Activated CD8-positive, alpha-beta T cell treated with anti-CD3 and anti-CD28 coated beads, Interleukin-2, amount 10 ng/mL, durations not matched to agents 7 days and 5 days (primary cell): ENCODE results near the gene MYH9. TPM values are rescaled to one million over a fixed set of nuclear protein-coding genes. Genes with fewer than 3 reads are reported as not detected.
"Not testable (repeated sequence)": the region's sequence is repeated elsewhere in the genome, so short reads cannot be mapped to it uniquely, and the experiment has no call there.

Source experiments
- ATAC-seq: fragments of 150-1000 bp; cut with Tn5 transposase; one replicate; pipeline ENCODE4 v1.10.0; 2021; ENCODE audit warnings: moderate library complexity
- CTCF ChIA-PET: fragments of 350-600 bp; sonication (Branson Sonifier 250); formaldehyde crosslinking; loops from one replicate; lab custom pipeline; 2021; ENCODE audit warnings: antibody characterized with exemption; lab: Charles Lee
- POLR2A ChIA-PET: fragments of 350-600 bp; sonication (Branson Sonifier 250); formaldehyde crosslinking; loops from one replicate; lab custom pipeline; 2021; ENCODE audit warnings: antibody characterized with exemption; lab: Charles Lee
- DNase-seq: peaks from one replicate; pipeline ENCODE4 v3.0.0-alpha.2; 2020
- H3K27ac Mint-ChIP-seq: one replicate; pipeline ENCODE4 v1.8.0; 2021; ENCODE audit warnings: mild to moderate bottlenecking, mixed read lengths
- H3K27me3 Mint-ChIP-seq: one replicate; pipeline ENCODE4 v1.8.0; 2021; ENCODE audit warnings: low read depth, mixed read lengths
- H3K36me3 Mint-ChIP-seq: one replicate; pipeline ENCODE4 v1.8.0; 2021; ENCODE audit warnings: low read depth, mixed read lengths
- H3K4me1 Mint-ChIP-seq: one replicate; pipeline ENCODE4 v1.8.0; 2021; ENCODE audit warnings: low read depth, mixed read lengths
- H3K4me3 Mint-ChIP-seq: one replicate; pipeline ENCODE4 v1.8.0; 2021; ENCODE audit warnings: mild to moderate bottlenecking, mixed read lengths
- H3K9me3 Mint-ChIP-seq: one replicate; pipeline ENCODE4 v1.8.0; 2022; ENCODE audit warnings: mixed read lengths; ENCODE audit not compliant: insufficient read depth
- total RNA-seq, 2 experiments: library from RNA; stranded (reverse); gene quantifications; one replicate each; pipeline ENCODE4 v1.2.3, GENCODE V29; 2021

MYH9 gene
- total RNA-seq: 100 to 1,000 TPM; 857 to 883 TPM

DNA sequence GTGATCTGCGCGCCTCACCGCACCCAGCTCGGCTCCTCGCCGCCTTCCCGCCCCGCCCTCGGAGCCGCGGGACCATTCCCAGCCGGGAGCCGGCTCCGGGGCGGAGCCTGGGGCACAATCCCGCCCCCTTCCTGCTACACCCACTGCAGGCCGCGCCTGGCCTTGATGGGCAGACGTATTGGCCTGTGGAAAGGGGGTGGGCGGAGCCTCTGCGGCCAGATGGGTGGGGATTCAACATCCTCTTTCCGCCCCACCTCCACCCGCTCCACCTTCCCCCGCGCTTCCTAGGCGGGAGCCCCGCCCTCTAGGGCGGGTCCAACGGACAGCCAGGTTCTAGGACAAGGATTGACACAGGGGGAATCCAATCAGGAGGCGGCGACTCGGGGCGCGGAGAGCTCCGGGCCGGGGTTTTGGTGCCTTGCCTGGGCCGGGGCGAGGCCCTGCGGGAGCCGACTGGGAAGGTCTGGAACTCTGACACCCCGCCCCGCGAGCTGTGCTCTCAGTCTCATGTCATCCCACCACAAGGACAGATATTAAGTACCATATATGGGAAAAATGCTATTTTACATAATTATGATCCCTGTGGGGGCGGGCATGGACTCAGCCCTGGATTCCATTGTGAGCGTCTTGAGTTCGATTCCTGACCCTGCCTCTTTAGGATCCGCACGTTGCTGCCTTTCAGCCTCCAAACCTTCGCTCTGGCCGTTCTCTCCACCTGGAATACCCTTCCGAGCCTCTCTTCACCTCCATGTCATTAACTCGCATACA is at the start of gene MYH9:
MYH9 (minus strand) TSS at position 9 of the 768 bp plus-strand sequence. CDS start 38,731 bp downstream, outside the sequence.
- Mint-ChIP-seq H3K27me3 (no peaks in the 10 kb centered on the region), H3K4me3 (peak within 1 kb of the TSS; percentile 88), H3K27ac (peak within 1 kb of the TSS; percentile 92), H3K4me1 (peaks cover 43% of the 10 kb centered on the region), H3K9me3 (no peaks in the 10 kb centered on the region), H3K36me3 (peaks cover 35% of the 10 kb centered on the region)
- CTCF ChIA-PET: interaction anchor here (0.7 to 2.2 kb wide), 16 partner anchors 10 to 82 kb away, joined by 3 to 7 read pairs (median 4); no protein-coding TSS in a partner anchor
- POLR2A ChIA-PET: interaction anchor here (0.5 to 4.2 kb wide), 17 partner anchors 10 to 100 kb away, joined by 3 to 20 read pairs (median 4); partner anchors contain the start of gene TXN2
- peak; percentile 85 for ATAC-seq
- DNase-seq: peak; percentile 100

DNA sequence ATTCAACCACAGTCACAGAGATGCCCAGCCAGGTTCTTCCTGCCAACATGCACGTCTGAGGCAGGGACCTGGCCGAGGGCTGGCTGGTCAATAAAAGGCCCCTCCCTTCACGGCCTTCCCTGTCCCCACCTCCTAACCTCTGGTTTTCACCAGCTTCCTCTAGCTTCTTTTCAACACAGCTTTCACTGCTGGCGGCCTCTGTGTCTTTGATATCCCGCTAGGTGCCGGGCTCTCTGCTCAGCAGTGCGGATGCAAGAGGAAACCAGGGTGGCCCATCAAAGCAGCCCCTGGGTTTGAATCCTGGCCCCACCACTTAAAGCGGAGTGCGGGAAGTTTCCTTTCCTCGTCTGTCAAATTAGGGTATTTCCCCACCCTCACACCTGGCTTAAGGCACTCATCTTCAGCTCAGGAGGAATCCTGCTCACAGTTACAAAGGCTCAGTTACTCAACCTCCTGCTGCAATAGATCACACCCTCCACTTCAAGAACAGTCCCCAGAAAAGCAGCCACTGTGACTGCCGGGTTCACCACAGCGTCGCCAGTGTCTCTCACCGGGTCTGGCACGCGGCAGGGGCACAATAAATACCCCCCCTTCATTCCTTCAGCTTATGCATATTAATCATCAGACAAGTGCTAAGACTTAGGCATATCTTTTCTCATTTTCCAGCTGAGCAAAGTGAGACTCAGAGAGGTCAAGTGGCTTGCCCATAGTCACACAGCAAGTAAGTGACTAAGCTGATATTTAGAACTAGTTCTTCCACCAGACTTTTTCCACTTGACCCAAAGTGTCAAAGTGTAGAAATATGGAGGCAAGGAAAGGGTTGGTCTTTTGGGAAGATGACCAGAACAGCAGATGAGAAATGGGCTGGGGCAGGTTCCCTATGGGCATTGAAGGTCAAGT is 48.0 kb upstream of the MYH9 start:
- peak; percentile 90 for ATAC-seq
- Mint-ChIP-seq H3K27me3 (no peaks in the 10 kb centered on the region), H3K9me3 (no peaks in the 10 kb centered on the region), H3K36me3 (no peaks in the 10 kb centered on the region), H3K4me1 (peaks cover 39% of the 10 kb centered on the region), H3K4me3 (peak overlapping the region; percentile 26), H3K27ac (peak overlapping the region; percentile 86)
- ChIA-PET CTCF (interaction anchor here (0.7 to 2.0 kb wide), 10 partner anchors 9 to 134 kb away, joined by 3 to 7 read pairs (median 4); partner anchors contain the start of gene MYH9), POLR2A (interaction anchor here (0.8 to 1.6 kb wide), 8 partner anchors 12 to 66 kb away, joined by 3 to 7 read pairs (median 3); partner anchors contain the start of gene MYH9)
- DNase-seq: peak; percentile 76

DNA sequence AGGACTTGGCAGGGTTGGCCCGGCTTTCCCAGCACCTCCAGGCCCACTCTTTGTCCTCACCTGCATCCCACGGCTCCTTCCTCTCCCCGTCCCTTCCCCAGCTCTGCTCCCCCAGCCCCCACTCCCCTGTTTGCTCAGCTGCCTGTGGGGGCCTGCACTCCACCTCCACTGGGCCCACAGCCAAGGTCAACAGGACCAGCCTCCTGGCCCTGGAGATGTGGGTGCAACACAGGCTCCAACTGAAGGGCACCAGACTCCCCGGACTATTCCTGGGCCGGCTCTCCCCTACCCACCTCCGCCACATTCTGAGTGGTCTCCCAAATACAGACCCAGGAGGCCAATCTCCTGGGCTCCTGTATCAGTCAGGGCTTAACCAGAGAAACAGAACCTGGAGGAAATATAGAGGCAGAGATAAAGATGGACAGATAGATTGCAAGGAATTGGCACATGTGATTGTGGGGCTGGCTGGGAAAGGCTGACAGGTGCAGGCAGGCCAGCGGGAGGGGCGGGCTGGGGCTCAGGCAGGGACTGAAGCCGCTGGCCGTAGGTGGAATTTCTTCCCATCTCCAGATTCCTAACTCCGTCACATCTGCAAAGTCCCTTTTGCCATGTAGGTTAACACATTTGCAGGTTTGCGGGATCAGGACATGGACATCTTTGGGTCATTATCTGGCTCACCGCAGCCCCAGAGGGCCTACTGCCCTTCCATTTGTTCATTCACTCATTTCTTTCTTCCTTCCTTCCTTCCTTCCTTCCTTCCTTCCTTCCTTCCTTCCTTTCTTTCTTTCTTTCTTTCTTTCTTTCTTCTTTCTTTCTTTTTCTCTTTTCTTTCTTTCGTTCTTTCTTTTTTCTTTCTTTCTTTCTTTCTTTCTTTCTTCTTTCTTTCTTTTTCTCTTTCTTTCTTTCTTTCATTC is 45.8 kb upstream of the MYH9 start:
- no peak for DNase-seq
- ATAC-seq: no peak
- ChIA-PET POLR2A (no interaction called here), CTCF (interaction anchor here (0.7 to 1.0 kb wide), 2 partner anchors 14 to 37 kb away, joined by 3 read pairs; no protein-coding TSS in a partner anchor)
- Mint-ChIP-seq H3K4me1 (peaks cover 29% of the 10 kb centered on the region), H3K27me3 (no peaks in the 10 kb centered on the region), H3K27ac (no peak overlapping the region), H3K36me3 (no peaks in the 10 kb centered on the region), H3K4me3 (no peak overlapping the region), H3K9me3 (no peaks in the 10 kb centered on the region)

DNA sequence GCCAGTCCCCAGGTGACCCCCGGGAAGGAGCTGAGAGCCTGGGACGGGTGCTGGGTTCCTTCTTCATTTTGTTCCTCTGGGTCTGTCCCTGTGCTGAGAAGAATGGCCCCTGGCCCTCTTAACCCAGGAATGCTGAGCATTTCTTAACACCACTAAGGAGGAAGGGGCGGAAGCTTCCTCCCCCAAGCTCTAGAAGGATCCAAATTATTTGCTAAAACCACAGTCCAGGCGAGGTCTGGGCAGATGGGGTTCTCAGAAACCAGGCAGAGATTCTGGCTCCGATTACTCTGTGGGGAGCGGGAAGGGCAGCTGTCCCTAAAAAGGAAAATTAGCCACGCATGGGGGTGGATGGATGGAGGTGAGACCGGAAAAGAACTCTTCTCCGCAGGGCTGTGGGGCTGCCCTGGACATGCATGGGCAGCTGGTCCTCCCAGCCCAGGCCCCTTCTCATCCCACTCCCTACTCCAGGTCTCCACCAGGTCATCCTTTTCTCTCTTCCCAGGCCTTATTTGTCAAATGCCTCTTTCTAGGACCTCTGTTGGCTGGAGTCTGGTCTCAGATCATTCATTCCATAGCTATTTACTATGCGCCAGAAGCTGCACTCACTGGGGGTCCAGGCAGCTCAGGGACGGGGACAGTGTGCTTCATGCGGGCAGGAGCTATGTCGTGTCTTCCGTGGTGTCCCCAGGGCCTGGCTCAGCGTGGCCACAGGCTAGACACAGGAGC is 45.0 kb upstream of the MYH9 start:
- ATAC-seq: no peak
- H3K27me3 Mint-ChIP-seq: no peaks in the 10 kb centered on the region
- H3K9me3 Mint-ChIP-seq: no peaks in the 10 kb centered on the region
- DNase-seq: no peak
- CTCF ChIA-PET: interaction anchor here (0.7 to 1.0 kb wide), 2 partner anchors 14 to 38 kb away, joined by 3 read pairs; no protein-coding TSS in a partner anchor
- no peaks in the 10 kb centered on the region for H3K36me3 Mint-ChIP-seq
- H3K27ac Mint-ChIP-seq: no peak overlapping the region
- H3K4me1 Mint-ChIP-seq: peaks cover 29% of the 10 kb centered on the region
- no peak overlapping the region for H3K4me3 Mint-ChIP-seq
- POLR2A ChIA-PET: no interaction called here

DNA sequence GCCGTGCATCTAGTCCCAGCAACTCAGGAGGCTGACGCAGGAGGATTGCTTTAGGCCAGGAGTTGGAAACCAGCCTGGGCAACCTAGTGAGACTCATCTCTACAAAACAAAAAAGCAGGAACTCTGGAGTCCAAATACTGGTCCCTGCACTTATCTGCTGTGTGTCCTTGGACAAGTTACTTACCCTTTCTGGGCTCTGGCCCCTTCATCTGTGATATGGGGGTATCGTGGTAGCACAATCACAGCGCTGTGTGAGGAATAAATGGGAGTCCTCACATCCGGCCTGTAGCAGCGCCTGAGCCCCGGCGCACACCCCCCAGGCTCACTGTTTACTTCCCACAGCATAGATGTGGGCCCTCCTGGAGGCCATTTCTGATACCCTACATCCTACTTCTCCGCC is 44.2 kb upstream of the MYH9 start:
- Mint-ChIP-seq H3K4me3 (no peak overlapping the region), H3K27ac (no peak overlapping the region), H3K9me3 (no peaks in the 10 kb centered on the region), H3K27me3 (no peaks in the 10 kb centered on the region), H3K36me3 (no peaks in the 10 kb centered on the region), H3K4me1 (peaks cover 29% of the 10 kb centered on the region)
- no peak for ATAC-seq
- ChIA-PET CTCF (interaction anchor here (1.0 kb wide), 1 partner anchor 13 kb away, joined by 3 read pairs; no protein-coding TSS in a partner anchor), POLR2A (no interaction called here)
- DNase-seq: no peak

DNA sequence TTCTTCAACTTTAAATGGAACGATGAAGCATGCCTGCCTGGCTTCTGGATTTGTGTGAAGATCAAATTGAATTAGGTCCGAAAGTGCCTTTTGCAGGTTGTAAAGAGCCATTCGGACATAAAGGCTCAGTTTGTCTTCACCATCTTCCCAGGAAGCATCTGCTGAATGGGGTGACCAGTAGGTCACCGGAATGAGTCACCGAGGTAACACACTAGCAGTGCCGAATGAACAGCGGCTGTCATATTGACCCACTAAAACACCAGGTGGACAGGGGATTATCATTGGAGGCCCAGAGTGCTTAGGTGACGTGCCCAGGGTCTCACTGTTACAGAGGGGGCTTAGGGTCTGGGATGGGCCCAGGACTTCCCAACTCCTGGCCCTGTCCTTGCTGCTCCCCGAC is 43.1 kb upstream of the MYH9 start:
- H3K27me3 Mint-ChIP-seq: no peaks in the 10 kb centered on the region
- H3K9me3 Mint-ChIP-seq: no peaks in the 10 kb centered on the region
- no peak overlapping the region for H3K4me3 Mint-ChIP-seq
- H3K4me1 Mint-ChIP-seq: peaks cover 27% of the 10 kb centered on the region
- CTCF ChIA-PET: no interaction called here
- ATAC-seq (no peak), DNase-seq (no peak)
- no peaks in the 10 kb centered on the region for H3K36me3 Mint-ChIP-seq
- POLR2A ChIA-PET: no interaction called here
- H3K27ac Mint-ChIP-seq: no peak overlapping the region

DNA sequence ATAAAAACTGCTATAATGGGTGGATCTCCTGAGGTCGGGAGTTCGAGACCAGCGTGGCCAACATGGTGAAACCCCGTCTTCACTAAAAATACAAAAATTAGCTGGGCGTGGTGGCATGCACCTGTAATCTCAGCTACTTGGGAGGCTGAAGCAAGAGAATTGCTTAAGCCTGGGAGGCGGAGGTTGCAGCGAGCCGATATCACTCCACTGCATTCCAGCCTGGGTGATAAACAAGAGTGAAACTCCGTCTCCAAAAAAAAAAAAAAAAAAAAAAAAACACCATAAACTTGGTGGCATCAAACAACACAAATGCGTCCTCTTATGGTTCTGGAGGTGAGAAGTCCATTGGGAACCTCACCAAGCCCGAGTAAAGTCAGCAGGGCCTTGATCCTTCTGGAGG is 40.2 kb upstream of the MYH9 start:
- H3K36me3 Mint-ChIP-seq, ATAC-seq, DNase-seq, CTCF ChIA-PET, H3K4me3 Mint-ChIP-seq, POLR2A ChIA-PET, H3K27ac Mint-ChIP-seq, H3K9me3 Mint-ChIP-seq, H3K27me3 Mint-ChIP-seq: not testable (repeated sequence)
- H3K4me1 Mint-ChIP-seq: peaks cover 30% of the 10 kb centered on the region

DNA sequence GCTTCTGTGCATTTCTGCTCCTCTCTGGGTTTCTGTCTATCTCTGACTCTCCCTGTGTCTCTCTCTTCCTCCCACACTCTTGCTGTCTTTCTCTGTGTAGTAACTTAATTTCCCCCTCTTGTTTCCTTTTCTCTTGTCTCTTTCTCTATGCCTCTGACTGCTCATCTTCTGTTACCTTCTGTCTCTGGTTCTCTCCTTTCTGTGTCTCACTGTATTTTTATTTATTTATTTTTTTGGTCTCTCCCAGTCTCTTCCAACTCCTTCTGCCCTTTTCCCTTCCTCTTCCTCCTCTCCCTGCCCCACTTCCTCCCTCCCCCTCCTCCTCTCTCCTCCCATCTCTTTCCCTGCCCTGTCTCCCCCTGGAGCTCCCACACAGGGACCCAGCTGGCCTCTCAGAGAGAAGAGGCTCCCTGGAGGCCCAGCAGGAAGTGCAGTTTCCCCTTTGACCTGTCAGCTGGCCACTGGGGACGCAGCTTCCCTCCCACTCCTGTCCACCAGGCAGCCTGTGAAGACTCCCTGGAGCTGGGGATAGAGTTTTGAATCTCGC is 38.3 kb upstream of the MYH9 start:
- ChIA-PET POLR2A (no interaction called here), CTCF (no interaction called here)
- ATAC-seq: no peak
- no peak for DNase-seq
- Mint-ChIP-seq H3K9me3 (no peaks in the 10 kb centered on the region), H3K27me3 (no peaks in the 10 kb centered on the region), H3K27ac (peak overlapping the region; percentile 65), H3K4me1 (peaks cover 30% of the 10 kb centered on the region), H3K36me3 (no peaks in the 10 kb centered on the region), H3K4me3 (no peak overlapping the region)

DNA sequence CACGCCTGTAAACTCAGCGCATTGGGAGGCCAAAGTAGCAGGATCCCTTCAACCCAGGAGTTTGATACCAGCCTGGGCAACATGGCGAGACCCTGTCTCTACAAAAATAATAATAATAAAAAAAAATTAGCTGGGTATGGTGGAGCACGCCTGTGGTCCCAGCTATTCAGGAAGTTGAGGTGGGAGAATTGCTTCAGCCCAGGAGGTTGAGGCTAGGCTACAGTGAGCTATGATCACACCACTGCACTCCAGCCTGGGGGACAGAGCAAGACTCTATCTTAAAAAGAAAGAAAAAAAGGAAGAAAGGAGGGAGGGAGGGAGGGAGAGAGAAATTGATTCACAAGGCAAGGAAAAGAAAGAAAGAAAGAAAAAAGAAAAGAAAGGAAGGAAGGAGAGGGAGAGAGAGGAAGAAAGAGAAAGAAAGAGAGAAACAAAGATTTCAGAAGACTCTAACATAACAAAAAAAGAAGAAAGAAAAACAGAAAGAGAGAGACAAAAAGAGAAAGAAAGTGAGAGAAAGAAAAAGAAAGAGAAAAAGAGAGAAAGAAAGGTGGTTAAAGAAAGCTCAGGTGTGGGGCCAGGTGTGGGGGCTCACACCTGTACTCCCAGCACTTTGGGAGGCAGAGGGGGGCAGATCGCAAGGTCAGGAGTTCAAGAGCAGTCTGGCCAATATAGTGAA is 37.3 kb upstream of the MYH9 start:
- H3K27ac Mint-ChIP-seq: peak overlapping the region; percentile 40
- peaks cover 37% of the 10 kb centered on the region for H3K4me1 Mint-ChIP-seq
- POLR2A ChIA-PET: interaction anchor here (0.8 kb wide), 1 partner anchor 40 kb away, joined by 3 read pairs; no protein-coding TSS in a partner anchor
- ATAC-seq (no peak), DNase-seq (no peak)
- no peaks in the 10 kb centered on the region for H3K36me3 Mint-ChIP-seq
- H3K9me3 Mint-ChIP-seq: no peaks in the 10 kb centered on the region
- no peak overlapping the region for H3K4me3 Mint-ChIP-seq
- no peaks in the 10 kb centered on the region for H3K27me3 Mint-ChIP-seq
- CTCF ChIA-PET: no interaction called here

DNA sequence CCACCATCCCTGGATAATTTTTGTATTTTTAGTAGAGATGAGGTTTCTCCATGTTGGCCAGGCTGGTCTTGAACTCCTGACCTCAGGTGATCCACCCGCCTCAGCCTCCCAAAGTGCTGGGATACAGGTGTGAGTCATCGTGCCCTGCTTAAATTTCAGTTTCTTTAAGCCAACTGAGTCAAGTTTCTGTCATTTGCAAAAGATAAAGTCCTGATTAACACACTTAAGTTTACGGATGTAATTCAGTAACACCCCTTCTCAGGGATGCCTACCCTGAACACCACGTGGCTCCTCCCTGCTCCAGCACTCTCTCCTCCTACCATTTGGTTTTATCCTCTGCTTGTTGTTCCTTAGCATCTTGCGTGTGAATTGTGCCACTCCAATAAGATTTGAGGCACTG is 36.7 kb upstream of the MYH9 start:
- not testable (repeated sequence) for H3K27ac Mint-ChIP-seq, H3K4me3 Mint-ChIP-seq, H3K27me3 Mint-ChIP-seq, H3K9me3 Mint-ChIP-seq, DNase-seq, ATAC-seq, H3K36me3 Mint-ChIP-seq
- ChIA-PET CTCF (interaction anchor here (1.1 kb wide), 4 partner anchors 10 to 26 kb away, joined by 3 to 5 read pairs (median 4); no protein-coding TSS in a partner anchor), POLR2A (interaction anchor here (0.8 kb wide), 1 partner anchor 40 kb away, joined by 3 read pairs; no protein-coding TSS in a partner anchor)
- peaks cover 41% of the 10 kb centered on the region for H3K4me1 Mint-ChIP-seq
